IPS DF 19.7 (cell line): ENCODE data around the gene EEF1AKMT4.
"Not testable (repeated sequence)": the region's sequence is repeated elsewhere in the genome, so short reads cannot be mapped to it uniquely, and the experiment has no call there.

Experiments
- DNase-seq: peaks from one replicate; pipeline ENCODE4 v3.0.0-alpha.2; 2013; ENCODE audit warnings: low read depth, low spot score

EEF1AKMT4 gene

DNA sequence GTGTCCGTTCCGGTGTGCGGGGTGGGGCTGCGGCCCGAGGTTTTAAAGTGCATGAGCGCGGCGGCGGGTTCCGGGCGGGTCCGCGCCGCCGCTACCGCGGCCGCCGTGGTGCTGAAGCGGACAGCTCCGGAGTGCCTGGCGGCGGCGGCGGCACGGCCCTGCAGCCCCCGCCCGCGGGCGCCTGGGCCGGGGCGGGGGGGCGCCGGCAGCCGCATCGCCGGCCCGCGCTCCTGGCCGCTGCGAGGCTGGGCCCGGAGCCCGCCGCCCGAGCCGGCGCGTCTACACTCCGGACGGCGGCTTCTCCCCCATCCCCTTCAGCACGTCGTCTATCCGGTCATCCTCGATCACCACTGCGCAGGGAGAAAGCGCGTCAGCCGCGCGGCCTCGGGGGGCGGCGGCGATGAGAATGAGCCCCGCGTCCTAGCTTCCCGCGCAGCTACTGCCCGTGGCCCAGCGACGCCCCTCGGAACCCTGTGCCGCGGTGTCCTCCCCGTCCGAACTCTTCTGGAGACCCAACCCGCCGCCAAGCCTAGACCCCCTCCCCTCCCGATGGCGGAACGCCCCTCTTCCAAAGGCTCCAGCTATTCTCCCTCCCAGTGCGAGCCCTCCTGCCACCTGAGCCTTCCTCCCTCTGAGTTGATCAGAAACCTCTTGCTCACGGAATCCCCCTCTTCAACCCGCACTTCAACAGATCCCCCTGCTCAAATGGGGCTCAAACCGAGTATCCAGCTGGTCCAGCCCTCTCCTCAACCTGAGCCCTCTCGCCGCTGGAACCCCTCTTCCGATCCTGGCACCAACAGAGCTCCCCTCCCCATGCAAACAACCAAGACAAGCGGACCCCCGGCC lies 10.6 kb downstream of the EEF1AKMT4 start:
- no peak for DNase-seq

DNA sequence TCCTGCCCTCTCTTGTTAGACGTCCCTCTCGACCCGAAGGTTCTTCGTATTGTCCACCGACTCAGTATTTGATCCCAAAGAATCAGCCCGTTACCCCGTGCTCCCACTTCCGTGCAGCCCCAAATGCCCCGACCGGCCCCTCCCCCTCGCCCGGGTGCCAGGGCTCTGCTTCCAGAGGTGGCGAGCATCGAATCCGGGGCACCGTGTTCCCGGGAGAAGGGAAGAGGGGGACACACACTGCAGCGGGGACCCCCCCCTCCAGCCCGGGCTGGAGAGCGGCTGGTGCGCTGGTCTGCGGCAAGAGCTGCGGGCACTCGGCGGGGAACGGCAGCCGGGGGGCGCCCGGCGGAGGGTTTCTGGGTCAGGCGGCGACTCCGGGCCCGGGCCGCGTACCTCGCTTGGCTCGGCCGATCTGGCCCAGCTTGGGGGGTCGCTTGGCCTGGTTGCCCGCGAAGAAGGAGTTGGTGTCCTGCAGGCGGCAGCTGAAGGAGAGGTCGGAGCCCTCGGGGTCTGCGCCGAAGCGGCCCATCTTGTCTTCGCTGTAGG lies 11.3 kb downstream of the EEF1AKMT4 start:
- no peak for DNase-seq

DNA sequence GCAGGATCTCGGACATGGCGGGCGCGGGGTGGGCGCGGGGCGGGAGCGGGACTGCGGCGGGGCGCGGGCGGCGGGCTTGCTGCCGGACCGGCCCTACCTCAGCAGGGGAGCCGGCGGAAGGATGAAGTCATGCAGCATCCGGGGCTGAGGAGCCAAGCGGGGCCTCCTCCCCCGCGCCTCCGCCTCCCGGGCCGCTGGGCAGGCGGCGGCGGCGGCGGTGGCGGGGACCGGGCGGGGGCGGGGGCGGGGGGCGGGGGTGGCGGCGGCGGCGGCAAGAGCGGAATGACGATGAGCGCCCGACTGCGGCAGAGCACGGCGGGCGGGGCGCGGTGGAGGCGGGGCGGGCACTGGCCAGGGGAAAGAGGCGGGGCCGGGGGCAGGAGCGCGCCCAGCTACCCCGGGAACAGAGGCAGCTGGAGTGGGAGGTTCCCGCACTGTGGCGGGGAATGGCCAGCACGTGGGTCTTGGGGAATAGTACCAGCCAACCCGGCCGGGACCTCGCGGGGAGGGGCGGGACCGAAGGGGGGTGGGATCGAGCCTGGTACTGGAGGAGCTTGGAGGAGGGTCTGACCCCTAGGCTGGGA lies 11.9 kb downstream of the EEF1AKMT4 start, which contains the start of gene CAMK2N2:
TSS of gene CAMK2N2 (minus strand) at position 284 of the 584 bp plus-strand sequence. CDS start at position 16, 268 bp downstream.
- DNase-seq: no peak

DNA sequence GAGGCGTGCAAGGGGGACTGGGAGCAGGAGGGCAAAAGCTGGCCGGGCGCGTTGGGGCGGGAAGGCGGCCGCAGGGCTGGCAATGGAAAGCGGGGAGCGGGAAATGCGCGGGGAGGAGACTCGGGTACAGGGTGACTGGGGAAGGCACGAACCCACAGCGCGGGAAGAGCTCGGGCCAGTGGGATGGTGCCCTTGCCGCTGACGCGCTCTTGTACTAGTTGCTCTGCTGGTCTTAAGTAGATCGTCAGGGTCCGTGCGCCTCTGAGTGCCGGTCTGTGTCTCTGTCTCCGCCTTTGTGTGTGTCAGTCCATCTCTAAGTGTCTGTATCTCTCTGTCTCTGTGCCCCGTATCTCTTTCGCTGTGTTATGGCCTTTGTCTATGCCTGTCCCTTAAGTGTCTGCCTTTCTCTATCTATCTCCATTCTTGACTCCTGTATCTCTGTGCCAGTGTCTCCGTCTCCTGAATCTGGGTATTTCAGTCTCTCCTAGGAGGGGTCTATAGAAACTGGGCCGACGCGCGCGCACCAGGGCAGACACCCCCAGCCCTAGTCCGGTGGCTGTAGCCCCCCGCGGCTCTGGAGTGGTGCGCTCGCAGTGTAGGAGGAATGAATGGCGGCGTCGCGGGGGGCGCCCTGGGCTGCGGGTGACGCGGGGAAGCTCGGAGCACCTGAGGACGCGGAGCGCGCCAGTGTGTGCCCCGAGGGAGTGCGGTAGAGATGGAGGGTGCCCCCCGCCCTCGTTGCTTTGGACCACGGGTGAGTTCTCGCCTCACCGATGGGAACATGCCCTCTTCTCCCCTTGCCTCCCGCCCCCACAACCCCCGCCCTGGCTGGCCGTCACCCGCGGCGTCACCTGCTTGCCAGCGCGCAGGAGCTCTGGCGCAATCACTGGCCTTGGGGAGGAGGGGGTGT lies 12.6 kb downstream of the EEF1AKMT4 start:
- DNase-seq: no peak

DNA sequence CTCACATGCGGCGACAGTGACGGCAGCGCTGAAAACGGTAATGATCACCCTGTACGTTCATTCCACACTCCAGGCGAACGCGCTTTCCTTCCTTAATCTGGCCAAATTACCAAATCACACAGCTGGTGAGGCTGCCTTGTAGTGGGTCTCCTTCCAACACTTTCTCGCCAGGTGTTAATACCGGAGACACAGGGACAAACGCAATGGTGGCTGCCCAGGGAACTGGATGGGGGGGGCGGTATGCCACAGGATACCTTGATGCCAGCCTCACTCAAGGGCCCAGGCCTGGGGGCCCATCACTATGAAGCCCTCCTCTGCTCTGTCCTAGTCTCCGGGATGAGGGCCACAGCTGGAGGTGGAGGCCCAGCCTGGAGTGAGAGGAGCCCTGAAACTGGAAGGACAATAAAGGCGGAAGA lies 13.3 kb downstream of the EEF1AKMT4 start:
- no peak for DNase-seq

DNA sequence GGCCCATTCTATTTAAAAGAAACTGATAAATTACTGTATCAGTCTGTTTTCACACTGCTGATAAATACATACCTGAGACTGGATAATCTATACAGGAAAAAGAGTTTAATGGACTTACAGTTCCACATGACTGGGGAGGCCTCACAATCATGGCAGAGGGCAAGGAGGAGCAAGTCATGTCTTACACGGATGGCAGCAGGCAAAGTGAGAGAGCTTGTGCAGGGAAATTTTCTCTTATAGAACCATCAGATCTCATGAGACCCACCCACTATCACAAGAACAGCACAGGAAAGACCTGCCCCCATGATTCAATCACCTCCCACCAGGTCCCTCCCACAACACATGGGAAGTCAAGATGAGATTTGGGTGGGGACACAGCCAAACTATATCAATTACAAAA lies 17.8 kb downstream of the EEF1AKMT4 start:
- not testable (repeated sequence) for DNase-seq

DNA sequence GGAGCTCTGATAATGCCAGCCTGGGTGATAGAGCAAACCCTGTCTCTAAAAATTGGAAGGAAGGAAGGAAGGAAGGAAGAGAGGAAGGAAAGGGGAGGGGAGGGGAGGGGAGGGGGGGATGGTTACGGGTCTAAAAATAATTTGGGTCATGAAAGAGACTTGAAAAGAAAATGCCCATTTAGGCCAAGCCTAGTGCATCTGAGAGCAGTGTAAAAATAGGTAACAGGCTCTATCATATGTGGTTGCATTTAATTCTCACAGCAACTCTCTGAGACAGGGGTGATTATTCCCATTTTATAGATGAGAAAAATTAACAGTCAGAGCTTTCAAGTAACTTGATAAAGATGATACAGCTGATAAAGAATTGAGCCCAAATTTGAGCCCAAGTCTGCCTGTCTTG lies 22.8 kb downstream of the EEF1AKMT4 start:
- DNase-seq: no peak

DNA sequence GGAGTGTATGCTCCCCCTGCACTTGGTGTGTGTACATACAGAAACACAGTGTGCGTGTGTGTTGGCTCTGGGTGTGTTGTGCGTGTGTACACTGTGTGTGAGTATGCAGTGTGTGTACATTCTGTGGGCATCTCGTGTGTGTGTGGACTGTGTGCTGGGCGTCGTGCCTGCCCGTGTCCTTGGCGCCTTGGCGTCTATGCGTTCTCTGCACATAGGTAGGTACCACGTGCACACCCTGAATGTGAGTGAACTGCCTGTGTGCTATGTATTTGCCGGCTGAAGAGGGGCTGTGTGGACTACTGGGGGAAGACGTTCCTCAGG lies 25.9 kb downstream of the EEF1AKMT4 start:
- no peak for DNase-seq

DNA sequence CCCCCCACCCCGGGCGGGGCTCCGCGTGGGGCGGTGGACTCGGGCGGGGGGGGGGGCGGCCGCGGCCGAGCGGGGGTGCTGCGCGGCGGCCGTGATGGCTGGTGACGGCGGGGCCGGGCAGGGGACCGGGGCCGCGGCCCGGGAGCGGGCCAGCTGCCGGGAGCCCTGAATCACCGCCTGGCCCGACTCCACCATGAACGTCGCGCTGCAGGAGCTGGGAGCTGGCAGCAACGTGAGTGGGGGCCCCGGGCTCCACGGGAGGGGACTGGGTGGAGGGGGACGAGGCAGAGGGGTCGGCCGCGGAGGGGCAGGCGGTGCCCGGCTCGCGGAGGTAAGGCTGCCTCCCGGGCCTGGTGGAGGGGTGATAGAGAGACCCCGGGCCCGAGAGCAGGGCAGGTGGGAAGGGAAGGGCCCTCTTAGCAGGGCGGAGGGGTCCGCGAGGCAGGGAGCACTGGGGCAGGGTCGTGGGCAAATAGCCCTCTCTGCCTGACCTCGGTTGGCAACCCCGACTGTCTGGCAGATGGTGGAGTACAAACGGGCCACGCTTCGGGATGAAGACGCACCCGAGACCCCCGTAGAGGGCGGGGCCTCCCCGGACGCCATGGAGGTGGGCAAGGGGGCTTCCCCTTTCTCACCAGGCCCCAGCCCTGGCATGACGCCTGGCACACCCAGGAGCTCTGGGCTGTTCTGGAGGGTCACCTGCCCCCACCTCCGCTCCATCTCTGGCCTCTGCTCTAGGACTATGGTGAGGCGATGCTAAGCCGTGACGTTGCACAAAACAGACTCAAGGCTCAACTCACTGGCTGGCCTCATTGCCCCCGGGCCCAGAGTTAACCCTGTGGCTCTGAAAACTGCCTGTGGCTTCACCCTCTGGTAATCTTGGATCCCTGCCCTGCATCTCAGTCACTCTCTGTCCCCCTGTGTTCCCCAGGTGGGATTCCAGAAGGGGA lies 26.8 kb downstream of the EEF1AKMT4 start, which contains the start of gene ECE2:
TSS of gene ECE2 (plus strand) at position 62 of the 950 bp plus-strand sequence. CDS start at position 194, 132 bp downstream.
- DNase-seq: no peak

DNA sequence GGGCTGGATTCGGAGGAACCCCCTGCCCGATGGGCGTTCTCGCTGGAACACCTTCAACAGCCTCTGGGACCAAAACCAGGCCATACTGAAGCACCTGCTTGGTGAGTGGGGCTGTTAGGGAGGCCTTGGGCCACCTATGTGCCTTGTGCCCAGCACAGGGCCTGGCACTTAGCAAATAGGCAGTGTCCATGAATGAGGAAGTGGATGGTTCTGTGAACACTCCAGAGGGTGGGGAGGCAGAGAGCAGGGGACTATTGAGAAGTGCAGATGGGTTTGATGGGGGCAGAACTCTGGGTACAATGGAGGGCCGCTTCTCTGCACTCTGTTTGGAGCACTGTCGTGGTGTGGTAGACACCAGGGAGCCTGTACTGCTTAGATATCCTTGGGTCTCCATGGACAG lies 27.9 kb downstream of the EEF1AKMT4 start:
- no peak for DNase-seq

DNA sequence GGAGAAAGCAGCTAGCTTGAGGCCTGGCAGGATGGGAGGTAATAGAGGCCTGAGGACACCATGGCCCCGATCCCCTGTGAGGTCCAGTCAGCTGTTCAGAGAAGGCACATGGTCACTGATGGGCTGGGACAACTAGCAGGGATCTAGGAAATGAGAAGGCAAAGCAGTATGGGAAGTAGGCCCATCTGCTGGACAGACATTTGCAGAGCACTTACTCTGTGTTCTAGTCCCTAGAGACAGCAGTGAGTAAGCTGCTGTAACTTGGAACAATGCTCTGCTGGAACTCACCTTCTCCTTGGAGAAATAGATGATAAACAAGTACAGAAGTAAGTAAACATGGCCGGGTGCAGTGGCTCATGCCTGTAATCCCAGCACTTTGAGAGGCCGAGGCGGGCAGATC lies 33.5 kb downstream of the EEF1AKMT4 start:
- DNase-seq: no peak

DNA sequence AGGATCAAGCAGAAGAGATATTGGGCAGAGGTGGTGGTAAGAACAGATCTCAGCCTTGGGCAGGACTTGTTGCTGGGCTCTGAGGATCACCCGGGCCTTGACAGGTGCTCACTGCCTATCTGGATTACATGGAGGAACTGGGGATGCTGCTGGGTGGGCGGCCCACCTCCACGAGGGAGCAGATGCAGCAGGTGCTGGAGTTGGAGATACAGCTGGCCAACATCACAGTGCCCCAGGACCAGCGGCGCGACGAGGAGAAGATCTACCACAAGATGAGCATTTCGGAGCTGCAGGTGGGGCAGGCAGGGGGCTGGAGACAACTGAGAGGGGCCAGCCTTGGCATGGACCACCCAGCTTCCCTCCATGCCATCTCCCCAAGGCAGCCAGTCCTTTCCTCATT lies 34.2 kb downstream of the EEF1AKMT4 start:
- no peak for DNase-seq

DNA sequence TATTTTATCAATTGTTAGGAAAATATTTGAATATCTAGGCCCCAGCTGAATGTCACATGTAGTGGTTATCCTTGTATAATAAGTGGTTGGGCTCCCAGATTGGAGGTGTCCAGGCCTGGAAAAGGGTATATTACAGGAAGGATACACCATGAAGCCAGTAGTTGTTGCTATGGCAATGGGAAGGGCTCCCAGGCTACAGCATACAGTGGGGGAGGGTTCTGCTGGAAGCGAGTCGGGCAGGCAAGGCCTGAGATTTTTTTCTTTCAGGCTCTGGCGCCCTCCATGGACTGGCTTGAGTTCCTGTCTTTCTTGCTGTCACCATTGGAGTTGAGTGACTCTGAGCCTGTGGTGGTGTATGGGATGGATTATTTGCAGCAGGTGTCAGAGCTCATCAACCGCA lies 35.2 kb downstream of the EEF1AKMT4 start:
- DNase-seq: peak; percentile 70

DNA sequence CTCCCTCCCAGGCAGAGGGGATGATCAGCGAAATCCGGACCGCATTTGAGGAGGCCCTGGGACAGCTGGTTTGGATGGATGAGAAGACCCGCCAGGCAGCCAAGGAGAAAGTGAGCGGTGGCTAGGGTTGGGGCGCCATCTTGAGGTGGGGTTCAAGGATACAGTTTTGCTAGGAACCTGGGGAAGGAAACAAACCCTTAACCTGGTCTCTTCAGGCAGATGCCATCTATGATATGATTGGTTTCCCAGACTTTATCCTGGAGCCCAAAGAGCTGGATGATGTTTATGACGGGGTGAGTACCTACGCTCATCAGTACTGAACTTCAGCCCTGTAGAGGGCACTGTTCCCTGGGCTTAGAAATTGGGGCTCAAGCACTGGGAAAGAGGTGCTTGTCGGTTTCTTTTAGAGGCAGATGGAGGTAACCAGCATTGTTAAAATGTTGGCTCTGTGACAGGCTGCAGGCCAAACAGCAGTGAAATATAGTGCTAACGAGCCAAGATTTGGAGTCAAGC lies 40.0 kb downstream of the EEF1AKMT4 start:
- peak; percentile 23 for DNase-seq

DNA sequence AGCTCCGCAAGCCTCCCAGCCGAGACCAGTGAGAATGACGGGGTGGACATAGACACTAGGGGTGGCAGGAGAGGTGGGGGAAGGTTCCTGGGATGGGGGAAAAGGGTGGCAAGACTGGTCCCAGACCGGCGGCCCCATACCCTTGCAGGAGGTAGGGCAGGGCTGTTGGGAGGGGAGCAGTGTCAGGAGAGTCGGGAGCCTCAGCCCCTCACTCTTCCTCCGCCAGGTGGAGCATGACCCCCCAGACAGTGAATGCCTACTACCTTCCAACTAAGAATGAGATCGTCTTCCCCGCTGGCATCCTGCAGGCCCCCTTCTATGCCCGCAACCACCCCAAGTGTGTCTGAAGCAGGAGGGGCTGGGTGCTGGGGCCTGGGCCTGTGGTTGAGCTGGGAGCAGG lies 40.9 kb downstream of the EEF1AKMT4 start:
- DNase-seq: no peak

DNA sequence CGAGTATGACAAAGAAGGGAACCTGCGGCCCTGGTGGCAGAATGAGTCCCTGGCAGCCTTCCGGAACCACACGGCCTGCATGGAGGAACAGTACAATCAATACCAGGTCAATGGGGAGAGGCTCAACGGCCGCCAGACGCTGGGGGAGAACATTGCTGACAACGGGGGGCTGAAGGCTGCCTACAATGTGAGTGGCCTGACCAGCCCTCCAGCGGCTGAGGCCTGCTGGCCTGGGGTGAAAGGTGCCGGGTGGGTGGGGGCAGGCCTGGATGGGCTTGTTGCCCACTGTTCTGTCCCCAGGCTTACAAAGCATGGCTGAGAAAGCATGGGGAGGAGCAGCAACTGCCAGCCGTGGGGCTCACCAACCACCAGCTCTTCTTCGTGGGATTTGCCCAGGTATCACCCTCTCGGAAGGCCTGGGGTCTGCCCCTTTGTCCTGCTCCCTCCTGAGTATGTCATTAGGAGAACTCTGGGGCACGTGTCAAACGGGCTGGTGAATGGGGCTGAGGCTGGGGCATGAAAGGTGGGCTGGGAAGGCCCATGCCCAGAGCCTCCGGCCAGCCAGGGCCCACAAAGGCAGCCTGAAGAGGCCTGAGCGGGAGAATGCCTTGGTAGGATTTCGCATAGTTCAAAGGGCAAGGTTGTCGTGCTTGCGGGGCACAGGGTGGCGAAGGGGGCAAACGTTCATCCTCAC lies 41.7 kb downstream of the EEF1AKMT4 start:
- no peak for DNase-seq

DNA sequence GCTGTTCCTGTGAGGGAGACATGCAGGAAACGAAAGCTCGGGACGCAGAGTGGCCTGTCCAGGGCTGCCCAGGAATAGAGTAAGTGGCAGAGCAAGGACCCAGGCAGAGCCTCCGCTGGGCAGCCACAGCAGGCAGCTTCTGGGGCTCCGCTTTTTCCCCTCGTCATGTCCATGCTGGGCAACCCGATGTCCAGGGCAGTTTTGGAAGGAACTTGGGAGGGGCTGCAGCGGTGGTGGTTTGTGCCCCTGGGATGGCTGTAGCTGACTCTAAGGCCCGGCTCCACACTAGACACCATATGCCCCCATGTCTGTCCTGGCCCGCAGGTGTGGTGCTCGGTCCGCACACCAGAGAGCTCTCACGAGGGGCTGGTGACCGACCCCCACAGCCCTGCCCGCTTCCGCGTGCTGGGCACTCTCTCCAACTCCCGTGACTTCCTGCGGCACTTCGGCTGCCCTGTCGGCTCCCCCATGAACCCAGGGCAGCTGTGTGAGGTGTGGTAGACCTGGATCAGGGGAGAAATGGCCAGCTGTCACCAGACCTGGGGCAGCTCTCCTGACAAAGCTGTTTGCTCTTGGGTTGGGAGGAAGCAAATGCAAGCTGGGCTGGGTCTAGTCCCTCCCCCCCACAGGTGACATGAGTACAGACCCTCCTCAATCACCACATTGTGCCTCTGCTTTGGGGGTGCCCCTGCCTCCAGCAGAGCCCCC lies 42.4 kb downstream of the EEF1AKMT4 start:
- no peak for DNase-seq

DNA sequence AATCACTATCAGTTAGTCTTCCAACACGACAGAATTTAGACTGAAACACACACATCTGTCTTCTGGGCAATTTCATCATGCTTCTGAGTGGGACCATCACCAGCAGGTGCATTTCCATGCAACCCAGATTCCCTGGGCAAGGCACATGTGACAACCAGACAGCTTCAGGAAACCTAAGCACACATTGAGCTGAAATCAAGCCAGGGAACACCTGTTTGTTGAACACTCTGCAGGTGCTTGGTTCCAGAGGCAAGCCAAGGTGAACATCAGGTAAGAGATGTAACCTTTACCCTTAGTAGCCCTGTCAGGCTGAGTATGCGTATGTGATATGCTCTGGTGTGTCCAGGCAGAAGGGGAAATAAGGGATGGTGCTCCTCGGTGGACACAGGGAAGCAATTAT lies 46.3 kb downstream of the EEF1AKMT4 start:
- no peak for DNase-seq

DNA sequence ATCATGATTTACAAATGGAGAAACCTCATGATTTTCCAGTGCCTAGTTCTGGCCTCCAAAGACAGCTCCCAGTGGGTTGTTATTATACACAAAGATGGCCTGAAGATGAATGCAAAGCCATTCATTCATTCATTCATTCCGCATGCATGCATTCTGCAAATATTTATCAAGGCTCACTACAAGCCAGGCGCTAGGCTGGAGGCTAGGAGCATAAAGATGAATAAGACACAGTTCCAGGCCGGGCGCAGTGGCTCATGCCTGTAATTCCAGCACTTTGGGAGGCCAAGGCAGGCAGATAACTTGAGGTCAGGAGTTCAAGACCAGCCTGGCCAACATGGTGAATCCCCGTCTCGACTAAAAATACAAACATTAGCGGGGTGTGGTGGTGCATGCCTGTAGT lies 47.1 kb downstream of the EEF1AKMT4 start:
- DNase-seq: no peak
